WERI-Rb-1 (cell line): ENCODE measurements around the gene ASZ1.

Experiments used
- DNase-seq: peaks from one replicate; pipeline ENCODE4 v3.0.0-alpha.2; 2020
- H3K27ac ChIP-seq: fragments of 250-450 bp; sonication (Bioruptor Pico); 2 replicates; pipeline ENCODE4 v1.5.1; 2020; ENCODE audit warnings: mild to moderate bottlenecking, moderate library complexity
- H3K27me3 ChIP-seq: fragments of 250-450 bp; sonication (Bioruptor Pico); 2 replicates; pipeline ENCODE4 v1.5.1; 2021; ENCODE audit warnings: mild to moderate bottlenecking, low read depth, moderate library complexity; ENCODE audit not compliant: insufficient read depth, severe bottlenecking
- H3K36me3 ChIP-seq: fragments of 250-450 bp; sonication (Bioruptor Pico); 2 replicates; pipeline ENCODE4 v1.5.1; 2020; ENCODE audit warnings: mild to moderate bottlenecking, moderate library complexity
- H3K4me3 ChIP-seq: 2 replicates; pipeline ENCODE4 v1.5.1; 2011; ENCODE audit warnings: low read depth, mild to moderate bottlenecking, control low read depth, low read length
- H3K9me3 ChIP-seq: fragments of 250-450 bp; sonication (Bioruptor Pico); 2 replicates; pipeline ENCODE4 v1.5.1; 2021; ENCODE audit warnings: mild to moderate bottlenecking, moderate library complexity; ENCODE audit not compliant: severe bottlenecking
- TF ChIP-seq, protein P1 (sequence below): IDR thresholded peaks from 2 replicates; pipeline ENCODE4 v1.5.1; 2011; ENCODE audit warnings: low read depth, mild to moderate bottlenecking, control low read depth, inconsistent platforms, low read length

The ASZ1 gene

DNA sequence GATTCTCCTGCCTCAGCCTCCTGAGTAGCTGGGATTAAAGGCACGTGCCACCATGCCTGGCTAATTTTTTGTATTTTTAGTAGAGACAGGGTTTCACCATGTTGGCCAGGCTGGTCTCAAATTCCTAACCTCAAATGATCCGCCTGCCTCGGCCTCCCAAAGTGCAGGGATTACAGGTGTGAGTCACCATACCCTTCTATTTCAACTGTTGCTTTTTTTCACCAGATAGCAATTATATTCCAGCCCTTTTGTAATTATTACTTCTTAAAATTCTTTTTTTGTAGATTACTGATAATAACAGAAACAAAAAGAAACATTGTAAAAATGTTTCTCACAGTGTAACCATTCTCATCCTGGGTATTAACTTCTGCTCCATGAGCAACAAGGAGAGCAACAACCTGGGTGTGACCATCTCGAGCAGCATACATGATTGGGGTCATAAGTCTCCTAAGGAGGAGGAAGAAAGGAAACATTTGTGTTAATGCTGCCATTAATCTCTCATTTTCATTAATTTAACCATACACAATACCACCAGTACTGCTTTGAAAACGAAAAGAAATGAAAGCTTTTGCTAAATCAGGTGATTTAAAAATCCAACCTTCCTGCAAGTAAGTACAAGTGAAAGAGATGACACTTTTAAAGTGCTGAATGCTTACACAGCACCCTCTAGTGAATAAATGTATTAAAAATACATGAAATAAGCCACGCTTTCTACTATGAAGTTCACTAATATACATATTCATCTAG is 41.8 kb downstream of the ASZ1 start:
- DNase-seq = no peak

GRCh38 chr7:117384688-117385362 is 42.5 kb downstream of the ASZ1 start:
- Histone ChIP-seq H3K27ac (no peak overlapping the region), H3K9me3 (no peaks in the 10 kb centered on the region), H3K4me3 (no peak overlapping the region), H3K27me3 (peaks cover 13% of the 10 kb centered on the region), H3K36me3 (no peaks in the 10 kb centered on the region)
- TF ChIP-seq, protein P1, sequence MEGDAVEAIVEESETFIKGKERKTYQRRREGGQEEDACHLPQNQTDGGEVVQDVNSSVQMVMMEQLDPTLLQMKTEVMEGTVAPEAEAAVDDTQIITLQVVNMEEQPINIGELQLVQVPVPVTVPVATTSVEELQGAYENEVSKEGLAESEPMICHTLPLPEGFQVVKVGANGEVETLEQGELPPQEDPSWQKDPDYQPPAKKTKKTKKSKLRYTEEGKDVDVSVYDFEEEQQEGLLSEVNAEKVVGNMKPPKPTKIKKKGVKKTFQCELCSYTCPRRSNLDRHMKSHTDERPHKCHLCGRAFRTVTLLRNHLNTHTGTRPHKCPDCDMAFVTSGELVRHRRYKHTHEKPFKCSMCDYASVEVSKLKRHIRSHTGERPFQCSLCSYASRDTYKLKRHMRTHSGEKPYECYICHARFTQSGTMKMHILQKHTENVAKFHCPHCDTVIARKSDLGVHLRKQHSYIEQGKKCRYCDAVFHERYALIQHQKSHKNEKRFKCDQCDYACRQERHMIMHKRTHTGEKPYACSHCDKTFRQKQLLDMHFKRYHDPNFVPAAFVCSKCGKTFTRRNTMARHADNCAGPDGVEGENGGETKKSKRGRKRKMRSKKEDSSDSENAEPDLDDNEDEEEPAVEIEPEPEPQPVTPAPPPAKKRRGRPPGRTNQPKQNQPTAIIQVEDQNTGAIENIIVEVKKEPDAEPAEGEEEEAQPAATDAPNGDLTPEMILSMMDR = no peak
- no peak for DNase-seq

More for the DNA sequence above, 41.8 kb downstream of the ASZ1 start:
- TF ChIP-seq, protein P1 = no peak
- Histone ChIP-seq H3K4me3 (no peak overlapping the region), H3K27ac (no peak overlapping the region), H3K36me3 (no peaks in the 10 kb centered on the region), H3K27me3 (peaks cover 13% of the 10 kb centered on the region), H3K9me3 (no peaks in the 10 kb centered on the region)

DNA sequence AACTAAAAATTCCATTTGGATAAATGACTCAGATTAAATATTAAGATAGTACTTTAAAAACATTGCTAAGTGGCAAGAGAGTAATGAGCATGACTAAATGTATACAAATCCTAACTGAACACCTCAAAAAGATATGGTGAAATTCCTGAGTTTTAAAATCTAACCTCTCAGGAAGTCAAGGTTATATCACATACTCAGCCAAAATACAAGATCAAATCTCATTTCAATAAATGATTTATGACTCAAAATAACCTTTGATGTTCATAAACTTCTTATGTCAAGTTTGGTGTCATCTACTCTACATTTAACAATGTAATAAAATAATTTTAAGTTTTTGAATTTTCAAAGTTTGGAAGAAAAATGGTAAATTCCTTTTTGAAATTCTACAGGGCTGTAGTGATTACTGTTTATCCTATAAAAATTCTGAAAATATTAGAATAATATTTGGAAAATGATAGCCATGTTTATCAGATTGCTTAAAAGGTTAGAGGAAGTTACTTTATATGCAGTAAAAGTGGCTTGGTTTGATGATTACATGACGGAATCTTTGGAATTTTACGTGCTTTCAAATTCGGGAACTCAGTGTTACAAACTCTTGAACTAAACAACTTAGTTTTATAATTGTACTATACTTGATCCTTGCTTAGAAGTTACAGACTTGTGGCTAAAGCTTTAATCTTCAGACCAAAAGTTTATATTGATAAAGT is 43.7 kb downstream of the ASZ1 start:
- Histone ChIP-seq H3K4me3 (no peak overlapping the region), H3K27me3 (peaks cover 13% of the 10 kb centered on the region), H3K27ac (no peak overlapping the region), H3K36me3 (no peaks in the 10 kb centered on the region), H3K9me3 (no peaks in the 10 kb centered on the region)
- TF ChIP-seq, protein P1 = no peak
- DNase-seq = no peak

DNA sequence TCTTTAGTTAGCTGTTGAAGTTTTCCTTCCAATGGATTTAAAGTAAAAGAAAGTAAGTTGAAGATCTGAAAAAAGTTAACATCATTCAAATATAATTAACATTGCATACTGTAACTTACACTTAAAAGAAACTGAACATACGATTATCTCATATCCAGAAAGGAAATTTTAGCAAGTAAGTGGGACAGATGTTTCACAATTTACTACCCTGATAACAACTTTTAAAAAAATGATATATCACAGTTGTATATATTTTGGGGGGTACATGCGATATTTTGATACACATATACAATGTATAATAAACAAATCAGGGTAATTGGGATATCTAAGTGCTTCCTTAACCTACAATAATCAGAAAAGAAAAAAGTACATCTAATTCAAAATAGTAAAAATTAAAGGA is 44.2 kb downstream of the ASZ1 start:
- Histone ChIP-seq H3K4me3 (no peak overlapping the region), H3K9me3 (no peaks in the 10 kb centered on the region), H3K36me3 (no peaks in the 10 kb centered on the region), H3K27ac (no peak overlapping the region), H3K27me3 (peaks cover 13% of the 10 kb centered on the region)
- TF ChIP-seq, protein P1 = no peak
- DNase-seq = no peak

- TF ChIP-seq, protein P1 = no peak
- no peak for DNase-seq
- H3K4me3 ChIP-seq = no peak overlapping the region
- no peaks in the 10 kb centered on the region for H3K9me3 ChIP-seq
- H3K27me3 ChIP-seq = peaks cover 17% of the 10 kb centered on the region
- no peaks in the 10 kb centered on the region for H3K36me3 ChIP-seq
- H3K27ac ChIP-seq = no peak overlapping the region
Measured at GRCh38 chr7:117381362-117381761, 45.9 kb downstream of the ASZ1 start.
